Liver (tissue), 9 donors: ENCODE results near the gene MEIOC. TPM values are rescaled to one million over a fixed set of nuclear protein-coding genes. Genes with fewer than 3 reads are reported as not detected.

Source experiments
- DNase-seq: peaks from one replicate; pipeline ENCODE4 v3.0.0-alpha.2; 2017; ENCODE audit warnings: low spot score
- H3K27ac ChIP-seq, 2 donors: one replicate each; pipeline ENCODE4 v1.7.0; 2013; ENCODE audit warnings: inconsistent platforms in 2 of 2, low read length in 2 of 2, control low read depth in 1 of 2, low read depth in 1 of 2, mild to moderate bottlenecking in 1 of 2
- H3K27me3 ChIP-seq, 4 donors: one replicate each; pipeline versions ENCODE4 v1.6.1 to v1.7.0; 2013; ENCODE audit warnings: low read length in 3 of 4, inconsistent platforms in 1 of 4, mild to moderate bottlenecking in 1 of 4, moderate library complexity in 1 of 4; ENCODE audit not compliant: control insufficient read depth in 4 of 4, insufficient read depth in 4 of 4
- H3K36me3 ChIP-seq, 4 donors: one replicate each; pipeline versions ENCODE4 v1.6.1 to v1.7.0; 2013; ENCODE audit warnings: low read length in 3 of 4, mild to moderate bottlenecking in 3 of 4, low read depth in 1 of 4, moderate library complexity in 1 of 4; ENCODE audit not compliant: control insufficient read depth in 4 of 4, insufficient read depth in 3 of 4
- H3K4me1 ChIP-seq, 4 donors: one replicate each; pipeline versions ENCODE4 v1.6.1 to v1.7.0; 2013; ENCODE audit warnings: low read length in 3 of 4, mild to moderate bottlenecking in 3 of 4, moderate library complexity in 1 of 4; ENCODE audit not compliant: control insufficient read depth in 4 of 4, insufficient read depth in 4 of 4
- H3K4me3 ChIP-seq, 3 donors: one replicate each; pipeline versions ENCODE4 v1.6.1 to v1.7.0; 2013; ENCODE audit warnings: low read length in 3 of 3, control low read depth in 1 of 3, low read depth in 1 of 3, mild to moderate bottlenecking in 1 of 3
- H3K9ac ChIP-seq, 2 donors: one replicate each; pipeline ENCODE4 v1.7.0; 2013; ENCODE audit warnings: low read length in 2 of 2, mild to moderate bottlenecking in 2 of 2, moderate library complexity in 2 of 2, control low read depth in 1 of 2, low read depth in 1 of 2
- H3K9me3 ChIP-seq, 4 donors: one replicate each; pipeline versions ENCODE4 v1.6.1 to v1.7.0; 2013; ENCODE audit warnings: low read length in 3 of 4; ENCODE audit not compliant: control insufficient read depth in 4 of 4
- CTCF ChIP-seq: fragments of 150-350 bp; IDR thresholded peaks from 2 replicates; pipeline ENCODE4 v1.5.1; 2017; ENCODE audit warnings: improper control_type of control experiment, low read depth, low read length; ENCODE audit not compliant: missing input control
- EGR1 ChIP-seq, 2 donors: IDR thresholded peaks; 2 replicates each; pipeline ENCODE4 v1.6.1; 2016 to 2018; ENCODE audit warnings: antibody characterized with exemption in 2 of 2, low read depth in 2 of 2
- FOXA1 ChIP-seq: IDR thresholded peaks from 2 replicates; pipeline ENCODE4 v1.6.1; 2016; ENCODE audit warnings: antibody characterized with exemption
- FOXA2 ChIP-seq: IDR thresholded peaks from 2 replicates; pipeline ENCODE4 v1.6.1; 2016; ENCODE audit warnings: antibody characterized with exemption
- GABPA ChIP-seq, 2 donors: IDR thresholded peaks in 1 of 2; conservative IDR thresholded peaks in 1 of 2; 2 replicates each; pipeline ENCODE4 v1.6.1; 2016; ENCODE audit warnings: antibody characterized with exemption in 2 of 2, mild to moderate bottlenecking in 1 of 2, moderate library complexity in 1 of 2
- HNF4A ChIP-seq, 2 donors: conservative IDR thresholded peaks; 2 replicates each; pipeline ENCODE4 v1.6.1; 2016; ENCODE audit warnings: antibody characterized with exemption in 2 of 2, mild to moderate bottlenecking in 2 of 2
- HNF4G ChIP-seq: IDR thresholded peaks from 2 replicates; pipeline ENCODE4 v1.6.1; 2016; ENCODE audit warnings: antibody characterized with exemption
- JUND ChIP-seq, 2 donors: IDR thresholded peaks; 2 replicates each; pipeline ENCODE4 v1.6.1; 2016; ENCODE audit warnings: antibody characterized with exemption in 2 of 2
- NR2F2 ChIP-seq: IDR thresholded peaks from 2 replicates; pipeline ENCODE4 v1.6.1; 2016; ENCODE audit warnings: antibody characterized with exemption
- RAD21 ChIP-seq, 2 donors: IDR thresholded peaks; 2 replicates each; pipeline ENCODE4 v1.6.1; 2016; ENCODE audit warnings: antibody characterized with exemption in 2 of 2, mild to moderate bottlenecking in 2 of 2
- SP1 ChIP-seq: IDR thresholded peaks from 2 replicates; pipeline ENCODE4 v1.6.1; 2018; ENCODE audit warnings: antibody characterized with exemption, mild to moderate bottlenecking
- TAF1 ChIP-seq: conservative IDR thresholded peaks from 2 replicates; pipeline ENCODE4 v1.6.1; 2016; ENCODE audit warnings: antibody characterized with exemption, mild to moderate bottlenecking
- YY1 ChIP-seq: IDR thresholded peaks from 2 replicates; pipeline ENCODE4 v1.6.1; 2016; ENCODE audit warnings: antibody characterized with exemption, mild to moderate bottlenecking
- WGBS: extraction: QIAGEN DNeasy Blood & Tissue Kit; methylation state at CpG from one replicate; pipeline ENCODE4 v1.1.7; 2013; 5-methylcytosine and 5-hydroxymethylcytosine counted together
- polyA plus RNA-seq, 2 donors: library from polyadenylated mRNA; stranded (reverse) in 1 of 2; unstranded in 1 of 2; fragments of 200-250 nt in 1 of 2; fragments of >200 nt in 1 of 2; fragmentation: Nextera tagmentation in 1 of 2; extraction: Ambion mirVana in 1 of 2; gene quantifications; one replicate each; pipeline versions ENCODE4 v1.2.1 to v1.2.3, GENCODE V29; 2013 to 2015
- total RNA-seq, 2 donors: library from RNA; depleted of rRNA; stranded (reverse); fragments of >200 nt; gene quantifications; one replicate each; pipeline ENCODE4 v1.2.3, GENCODE V29; 2014
- TF ChIP-seq, protein P1 (sequence below): IDR thresholded peaks from 2 replicates; pipeline ENCODE4 v1.6.1; 2016; ENCODE audit warnings: antibody characterized with exemption
- TF ChIP-seq, protein P2 (sequence below): IDR thresholded peaks from 2 replicates; pipeline ENCODE4 v1.6.1; 2016; ENCODE audit warnings: antibody characterized with exemption
- TF ChIP-seq, protein P3 (sequence below): IDR thresholded peaks from 2 replicates; pipeline ENCODE4 v1.6.1; 2016; ENCODE audit warnings: antibody characterized with exemption, mild to moderate bottlenecking
- TF ChIP-seq, protein P4 (sequence below): IDR thresholded peaks from 2 replicates; pipeline ENCODE4 v1.6.1; 2016; ENCODE audit warnings: antibody characterized with exemption
- donor health status: healthy.
- donor health status: healthy.
- donor health status: healthy.
- donor health status: healthy.
- donor health status: healthy.

MEIOC gene
- total and polyA plus RNA-seq, 4 donors, result 0.31 TPM; not detected in 3

DNA sequence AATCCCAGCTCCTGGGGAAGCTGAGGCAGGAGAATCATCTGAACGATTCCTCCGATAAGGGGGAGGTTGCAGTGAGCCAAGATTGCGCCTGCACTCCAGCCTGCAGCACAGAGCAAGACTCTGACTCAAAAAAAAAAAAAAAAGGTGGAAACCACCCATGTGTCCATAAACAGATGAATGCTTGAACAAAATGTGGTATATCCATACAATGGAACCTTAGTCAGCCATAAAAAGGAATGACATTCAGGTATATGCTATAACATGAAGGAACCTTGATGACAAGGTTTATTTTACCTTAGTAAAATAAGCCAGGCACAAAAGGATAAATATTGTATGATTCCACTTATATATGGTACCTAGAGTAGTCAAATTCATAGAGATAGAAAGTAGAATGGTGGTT lies 2.9 kb upstream of the MEIOC start (continued):
- TF ChIP-seq, protein P1, sequence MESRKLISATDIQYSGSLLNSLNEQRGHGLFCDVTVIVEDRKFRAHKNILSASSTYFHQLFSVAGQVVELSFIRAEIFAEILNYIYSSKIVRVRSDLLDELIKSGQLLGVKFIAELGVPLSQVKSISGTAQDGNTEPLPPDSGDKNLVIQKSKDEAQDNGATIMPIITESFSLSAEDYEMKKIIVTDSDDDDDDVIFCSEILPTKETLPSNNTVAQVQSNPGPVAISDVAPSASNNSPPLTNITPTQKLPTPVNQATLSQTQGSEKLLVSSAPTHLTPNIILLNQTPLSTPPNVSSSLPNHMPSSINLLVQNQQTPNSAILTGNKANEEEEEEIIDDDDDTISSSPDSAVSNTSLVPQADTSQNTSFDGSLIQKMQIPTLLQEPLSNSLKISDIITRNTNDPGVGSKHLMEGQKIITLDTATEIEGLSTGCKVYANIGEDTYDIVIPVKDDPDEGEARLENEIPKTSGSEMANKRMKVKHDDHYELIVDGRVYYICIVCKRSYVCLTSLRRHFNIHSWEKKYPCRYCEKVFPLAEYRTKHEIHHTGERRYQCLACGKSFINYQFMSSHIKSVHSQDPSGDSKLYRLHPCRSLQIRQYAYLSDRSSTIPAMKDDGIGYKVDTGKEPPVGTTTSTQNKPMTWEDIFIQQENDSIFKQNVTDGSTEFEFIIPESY, result no peak
- no peak for TF ChIP-seq YY1
- TF ChIP-seq RAD21 (IDR thresholded peaks at IDR 0.05), result no peak
- TF ChIP-seq HNF4A (conservative IDR thresholded peaks at IDR 0.05), result no peak
- no peak for TF ChIP-seq HNF4G
- no peak for TF ChIP-seq SP1
- no peak for TF ChIP-seq GABPA (IDR thresholded peaks at IDR 0.05 in 1 of 2, conservative IDR thresholded peaks at IDR 0.05 in 1 of 2)
- TF ChIP-seq, protein P2, sequence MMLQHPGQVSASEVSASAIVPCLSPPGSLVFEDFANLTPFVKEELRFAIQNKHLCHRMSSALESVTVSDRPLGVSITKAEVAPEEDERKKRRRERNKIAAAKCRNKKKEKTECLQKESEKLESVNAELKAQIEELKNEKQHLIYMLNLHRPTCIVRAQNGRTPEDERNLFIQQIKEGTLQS, result no peak
- TF ChIP-seq FOXA2, result no peak
- no peak for TF ChIP-seq TAF1
- no peak for TF ChIP-seq FOXA1
- TF ChIP-seq NR2F2, result no peak

DNA sequence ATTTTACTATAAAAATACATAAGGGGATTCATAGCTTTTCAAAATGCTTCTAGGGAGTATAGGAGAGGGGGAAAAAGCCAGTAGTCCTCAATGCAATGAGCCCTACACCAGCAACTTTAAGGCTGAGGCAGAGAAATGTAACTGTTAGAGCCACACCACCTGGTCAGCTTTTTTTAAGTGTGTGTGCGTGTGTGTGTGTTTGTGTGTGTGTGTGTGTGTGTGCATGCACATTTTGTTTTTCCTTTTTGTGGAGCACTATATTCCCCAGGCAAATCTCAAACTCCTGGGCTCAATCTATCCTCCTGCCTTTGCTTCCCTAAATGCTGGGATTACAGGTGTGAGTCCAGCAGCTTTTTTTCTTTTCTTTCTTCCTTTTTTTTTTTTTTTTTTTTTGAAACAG lies 2.3 kb upstream of the MEIOC start:
- no peak overlapping the region for H3K4me3 ChIP-seq
- TF ChIP-seq HNF4A (conservative IDR thresholded peaks at IDR 0.05) (no peak), SP1 (no peak), EGR1 (IDR thresholded peaks at IDR 0.05; ENCODE audit: low read depth in 2 of 2) (no peak)
- TF ChIP-seq, protein P1, result no peak
- no peak overlapping the region for H3K27ac ChIP-seq
- H3K9me3 ChIP-seq, result peaks cover 0 to 7% (median 3%) of the 10 kb centered on the region in 4 donors
- H3K9ac ChIP-seq, result no peak overlapping the region
- no peaks in the 10 kb centered on the region for H3K36me3 ChIP-seq
- WGBS, result 78% methylated on average over 1 of the region's 1 CpG
- H3K27me3 ChIP-seq, result peaks cover 0 to 9% (median 4%) of the 10 kb centered on the region in 4 donors
- no peak for DNase-seq
- peaks cover 0 to 2% (median 0%) of the 10 kb centered on the region in 4 donors for H3K4me1 ChIP-seq

DNA sequence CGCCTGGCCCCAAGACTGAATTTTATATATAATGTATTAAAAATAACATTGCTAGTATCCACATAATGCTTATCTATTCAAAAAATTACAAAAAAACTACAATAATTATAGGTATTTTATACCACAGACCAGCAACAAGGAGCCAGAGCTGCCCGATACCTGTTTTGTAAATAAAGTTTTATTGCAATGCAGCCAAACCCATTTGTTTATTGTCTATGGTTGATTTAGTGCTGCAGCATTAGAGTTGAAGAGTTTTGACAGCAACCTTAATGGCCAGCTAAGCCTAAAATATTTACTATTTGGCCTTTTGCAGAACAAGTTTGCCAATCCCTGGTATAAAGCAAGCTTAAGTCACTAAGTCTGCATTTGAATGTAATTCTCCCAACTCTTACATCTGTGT lies 5.6 kb downstream of the MEIOC start:
- WGBS, result 95% methylated on average over 2 of the region's 2 CpGs

More for the DNA sequence above, 5.6 kb downstream of the MEIOC start:
- DNase-seq, result no peak
- H3K27me3 ChIP-seq, result peaks cover 0 to 2% (median under 1%) of the 10 kb centered on the region in 4 donors
- no peak overlapping the region for H3K9ac ChIP-seq
- H3K9me3 ChIP-seq, result no peaks in the 10 kb centered on the region
- H3K36me3 ChIP-seq, result no peaks in the 10 kb centered on the region
- H3K4me3 ChIP-seq, result no peak overlapping the region
- H3K4me1 ChIP-seq, result no peaks in the 10 kb centered on the region
- H3K27ac ChIP-seq, result no peak overlapping the region
- TF ChIP-seq NR2F2, result no peak
- TF ChIP-seq SP1, result no peak
- TF ChIP-seq GABPA (IDR thresholded peaks at IDR 0.05 in 1 of 2, conservative IDR thresholded peaks at IDR 0.05 in 1 of 2), result no peak
- TF ChIP-seq FOXA2, result no peak
- TF ChIP-seq TAF1, result no peak
- TF ChIP-seq, protein P3, sequence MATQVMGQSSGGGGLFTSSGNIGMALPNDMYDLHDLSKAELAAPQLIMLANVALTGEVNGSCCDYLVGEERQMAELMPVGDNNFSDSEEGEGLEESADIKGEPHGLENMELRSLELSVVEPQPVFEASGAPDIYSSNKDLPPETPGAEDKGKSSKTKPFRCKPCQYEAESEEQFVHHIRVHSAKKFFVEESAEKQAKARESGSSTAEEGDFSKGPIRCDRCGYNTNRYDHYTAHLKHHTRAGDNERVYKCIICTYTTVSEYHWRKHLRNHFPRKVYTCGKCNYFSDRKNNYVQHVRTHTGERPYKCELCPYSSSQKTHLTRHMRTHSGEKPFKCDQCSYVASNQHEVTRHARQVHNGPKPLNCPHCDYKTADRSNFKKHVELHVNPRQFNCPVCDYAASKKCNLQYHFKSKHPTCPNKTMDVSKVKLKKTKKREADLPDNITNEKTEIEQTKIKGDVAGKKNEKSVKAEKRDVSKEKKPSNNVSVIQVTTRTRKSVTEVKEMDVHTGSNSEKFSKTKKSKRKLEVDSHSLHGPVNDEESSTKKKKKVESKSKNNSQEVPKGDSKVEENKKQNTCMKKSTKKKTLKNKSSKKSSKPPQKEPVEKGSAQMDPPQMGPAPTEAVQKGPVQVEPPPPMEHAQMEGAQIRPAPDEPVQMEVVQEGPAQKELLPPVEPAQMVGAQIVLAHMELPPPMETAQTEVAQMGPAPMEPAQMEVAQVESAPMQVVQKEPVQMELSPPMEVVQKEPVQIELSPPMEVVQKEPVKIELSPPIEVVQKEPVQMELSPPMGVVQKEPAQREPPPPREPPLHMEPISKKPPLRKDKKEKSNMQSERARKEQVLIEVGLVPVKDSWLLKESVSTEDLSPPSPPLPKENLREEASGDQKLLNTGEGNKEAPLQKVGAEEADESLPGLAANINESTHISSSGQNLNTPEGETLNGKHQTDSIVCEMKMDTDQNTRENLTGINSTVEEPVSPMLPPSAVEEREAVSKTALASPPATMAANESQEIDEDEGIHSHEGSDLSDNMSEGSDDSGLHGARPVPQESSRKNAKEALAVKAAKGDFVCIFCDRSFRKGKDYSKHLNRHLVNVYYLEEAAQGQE, result no peak
- no peak for TF ChIP-seq RAD21 (IDR thresholded peaks at IDR 0.05)
- no peak for TF ChIP-seq FOXA1
- TF ChIP-seq CTCF, result no peak
- TF ChIP-seq HNF4A (conservative IDR thresholded peaks at IDR 0.05), result no peak
- no peak for TF ChIP-seq HNF4G
- TF ChIP-seq, protein P4, sequence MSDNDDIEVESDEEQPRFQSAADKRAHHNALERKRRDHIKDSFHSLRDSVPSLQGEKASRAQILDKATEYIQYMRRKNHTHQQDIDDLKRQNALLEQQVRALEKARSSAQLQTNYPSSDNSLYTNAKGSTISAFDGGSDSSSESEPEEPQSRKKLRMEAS, result no peak
- no peak for TF ChIP-seq EGR1 (IDR thresholded peaks at IDR 0.05; ENCODE audit: low read depth in 2 of 2)
- TF ChIP-seq, protein P2, result no peak
- no peak for TF ChIP-seq JUND (IDR thresholded peaks at IDR 0.05)
- TF ChIP-seq YY1, result no peak
